Thoracic aorta (tissue), 2 donors: Measurements from ENCODE around the gene RAI1. TPM values are rescaled to one million over a fixed set of nuclear protein-coding genes. Genes with fewer than 3 reads are reported as not detected.

Source experiments
- ATAC-seq: fragments of 150-250 bp; one replicate; pipeline ENCODE4 v1.8.0; 2017; ENCODE audit warnings: low read depth; ENCODE audit not compliant: insufficient number of reproducible peaks, low FRiP score
- DNase-seq: peaks from one replicate; pipeline ENCODE4 v3.0.0-alpha.2; 2020; ENCODE audit warnings: low spot score
- H3K27ac ChIP-seq, 2 donors: fragments of 200-600 bp; sonication (generic); 1 replicate in 1 of 2; 2 replicates in 1 of 2; pipeline ENCODE4 v1.5.1; 2016; ENCODE audit warnings: mild to moderate bottlenecking in 2 of 2, moderate library complexity in 2 of 2
- H3K27me3 ChIP-seq: fragments of 200-600 bp; sonication (generic); replicated peaks from 2 replicates; pipeline ENCODE4 v1.6.0; 2016; ENCODE audit warnings: mild to moderate bottlenecking; ENCODE audit not compliant: insufficient read depth
- H3K36me3 ChIP-seq: fragments of 200-600 bp; sonication (generic); one replicate; pipeline ENCODE4 v1.5.1; 2016
- H3K4me1 ChIP-seq, 2 donors: fragments of 200-600 bp; sonication (generic); 1 replicate in 1 of 2; 2 replicates in 1 of 2; pipeline versions ENCODE4 v1.5.1 to v1.6.0; 2016; ENCODE audit warnings: low read depth in 2 of 2, mild to moderate bottlenecking in 1 of 2; ENCODE audit not compliant: control insufficient read depth in 1 of 2
- H3K4me3 ChIP-seq: fragments of 200-600 bp; sonication (generic); 2 replicates; pipeline ENCODE4 v1.5.1; 2016; ENCODE audit warnings: mild to moderate bottlenecking
- H3K9me3 ChIP-seq: fragments of 200-600 bp; sonication (generic); 2 replicates; pipeline ENCODE4 v1.5.1; 2016
- CTCF ChIP-seq: fragments of 200-600 bp; sonication (generic); IDR thresholded peaks from one replicate; pipeline ENCODE4 v1.5.1; 2019; ENCODE audit warnings: antibody characterized with exemption
- total RNA-seq, 2 donors: library from RNA; depleted of rRNA; stranded (reverse); fragments of >200 nt; gene quantifications; one replicate each; pipeline versions ENCODE4 v1.1.0 to v1.2.3, GENCODE V29; 2016

The RAI1 gene
- total RNA-seq, 2 donors from 2014 or later, result 21.0 to 31.5 TPM

DNA sequence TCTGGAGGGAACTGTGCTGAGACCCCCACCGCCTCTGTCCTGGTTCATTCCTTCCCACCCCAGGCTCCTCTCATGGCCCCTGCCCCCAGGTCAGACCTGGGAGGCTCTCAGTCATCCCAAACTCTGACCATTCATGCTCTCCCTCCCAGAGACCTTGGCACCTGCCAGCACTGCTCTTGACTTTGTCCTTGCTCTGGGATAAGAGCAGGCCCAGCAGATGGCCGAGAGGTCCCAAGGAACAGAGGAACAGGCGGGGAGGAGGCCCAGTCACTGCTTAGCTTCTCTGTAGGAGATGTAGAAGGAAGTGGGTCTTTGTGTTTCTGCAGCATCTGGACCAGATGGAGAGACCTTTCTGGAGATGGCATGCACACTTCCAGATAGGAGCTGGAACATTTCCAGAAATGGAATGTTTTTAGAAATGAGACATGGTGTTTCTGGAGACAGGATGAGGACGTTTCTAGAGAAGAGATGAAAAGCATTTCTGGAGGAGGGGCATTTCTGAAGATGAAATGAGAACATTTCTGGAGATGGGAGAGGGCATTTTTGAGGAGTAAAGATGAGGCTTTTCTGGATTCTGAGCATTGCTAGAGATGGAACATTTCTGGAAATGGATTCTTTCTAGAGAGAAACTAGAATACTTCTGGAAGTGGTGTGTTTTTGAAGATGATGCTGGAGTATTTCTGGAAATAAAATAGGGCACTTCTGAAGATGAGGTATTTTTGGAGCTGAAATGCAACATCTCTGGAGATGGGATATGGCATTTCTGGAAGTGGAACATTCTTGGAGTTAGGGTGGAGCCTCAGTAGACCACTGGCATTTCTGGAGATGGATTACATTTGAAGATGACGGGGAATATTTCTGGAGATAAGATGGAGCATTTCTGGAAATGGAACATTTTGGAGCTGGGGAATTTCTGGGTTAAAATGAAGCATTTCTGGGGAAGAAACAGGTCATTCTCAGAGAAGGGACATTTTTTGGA, 55.2 kb downstream of the RAI1 start:
- Histone ChIP-seq H3K27ac (no peak overlapping the region), H3K36me3 (no peaks in the 10 kb centered on the region), H3K4me1 (peaks cover 5 to 42% of the 10 kb centered on the region in 2 donors), H3K9me3 (no peaks in the 10 kb centered on the region), H3K4me3 (no peak overlapping the region), H3K27me3 (no peaks in the 10 kb centered on the region)
- ATAC-seq, result no peak
- no peak for DNase-seq
- TF ChIP-seq CTCF, result no peak

DNA sequence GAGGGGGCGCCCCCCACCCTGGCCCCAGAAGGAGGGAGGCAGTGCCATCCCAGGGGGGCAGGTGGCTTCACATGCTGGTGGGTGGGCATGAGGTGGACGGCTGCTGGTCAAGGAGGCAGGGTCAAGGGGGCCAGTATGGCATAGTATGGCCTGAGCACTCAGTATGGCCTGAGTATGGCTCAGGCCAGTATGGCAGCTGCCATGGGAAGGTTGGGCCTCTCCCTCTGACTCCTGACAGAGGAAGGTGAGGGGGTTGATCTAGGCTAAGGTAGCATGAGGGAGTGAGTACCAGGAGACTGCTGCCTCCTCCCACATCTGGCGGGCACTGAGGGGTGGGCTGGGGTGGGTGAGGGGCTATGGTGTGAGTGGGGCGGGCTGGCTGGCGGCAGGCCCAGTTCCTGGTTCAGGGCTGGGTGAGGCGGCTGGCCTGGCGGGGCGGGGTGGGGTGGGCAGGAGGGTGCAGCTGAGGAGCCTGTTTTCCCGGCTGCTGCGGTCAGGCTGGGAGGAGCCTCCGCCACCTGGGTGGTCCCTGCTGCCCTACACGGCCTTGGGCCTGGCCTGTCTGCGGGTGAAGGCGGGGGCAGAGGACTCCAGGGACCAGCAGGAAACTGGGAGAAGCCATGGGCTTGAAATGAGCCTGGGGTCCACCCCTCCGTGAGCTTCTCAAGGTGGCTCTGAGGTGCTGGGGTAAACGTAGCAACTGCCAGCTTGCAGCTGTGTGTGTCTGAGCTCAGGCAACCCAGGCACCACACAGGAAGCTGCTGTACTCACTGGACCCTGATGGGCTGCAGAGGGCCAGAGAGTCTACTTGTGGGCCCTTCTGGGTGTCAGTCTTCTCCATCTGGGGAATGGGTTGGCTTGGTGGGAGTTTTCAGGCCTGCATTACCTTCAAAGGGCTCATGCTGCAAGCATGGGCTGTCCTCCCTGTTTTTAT, 57.0 kb downstream of the RAI1 start:
- Histone ChIP-seq H3K4me3 (no peak overlapping the region), H3K27ac (no peak overlapping the region), H3K4me1 (peaks cover 16 to 51% of the 10 kb centered on the region in 2 donors), H3K27me3 (no peaks in the 10 kb centered on the region), H3K36me3 (no peaks in the 10 kb centered on the region), H3K9me3 (no peaks in the 10 kb centered on the region)
- TF ChIP-seq CTCF, result no peak
- DNase-seq (no peak), ATAC-seq (no peak)

GRCh38 chr17:17738901-17739300, 57.6 kb downstream of the RAI1 start:
- no peaks in the 10 kb centered on the region for H3K36me3 ChIP-seq
- no peak for TF ChIP-seq CTCF
- DNase-seq (no peak), ATAC-seq (no peak)
- no peaks in the 10 kb centered on the region for H3K9me3 ChIP-seq
- no peak overlapping the region for H3K27ac ChIP-seq
- no peak overlapping the region for H3K4me3 ChIP-seq
- no peaks in the 10 kb centered on the region for H3K27me3 ChIP-seq
- H3K4me1 ChIP-seq, result peaks cover 16 to 51% of the 10 kb centered on the region in 2 donors

DNA sequence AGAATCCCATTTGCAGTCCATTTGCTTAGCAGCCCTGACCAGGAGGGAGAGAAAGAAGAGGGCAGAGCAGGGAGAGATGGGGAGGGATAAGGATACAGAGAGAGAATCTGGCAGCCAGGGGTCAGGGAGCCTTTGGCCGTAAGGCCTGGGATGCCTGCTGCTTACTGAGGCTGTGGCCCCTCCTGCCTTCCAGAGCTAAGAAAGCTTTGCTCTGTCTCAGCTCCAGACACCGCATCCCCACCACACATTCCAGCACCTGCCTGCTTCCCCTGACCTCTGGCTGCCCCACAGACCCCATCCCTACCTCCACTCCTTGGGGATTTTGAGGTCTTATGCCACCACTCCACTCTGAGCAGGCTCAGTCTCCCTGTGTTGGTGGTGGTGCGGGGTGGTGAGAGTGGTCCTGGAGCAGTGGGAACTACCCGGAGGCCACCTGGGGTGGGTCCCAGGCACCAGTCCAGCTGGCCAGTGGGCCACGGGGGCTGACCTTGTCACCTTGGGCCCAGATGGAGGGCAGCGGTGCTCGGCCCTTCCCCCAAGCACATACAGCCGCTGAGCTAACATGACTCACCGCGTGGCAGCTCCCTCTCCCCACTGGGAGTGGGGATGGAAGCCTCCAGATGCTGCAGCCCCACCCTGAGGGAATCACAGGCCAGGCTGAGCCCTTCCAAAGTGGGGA, 58.3 kb downstream of the RAI1 start:
- no peaks in the 10 kb centered on the region for H3K9me3 ChIP-seq
- H3K4me1 ChIP-seq, result peaks cover 16 to 51% of the 10 kb centered on the region in 2 donors
- ATAC-seq, result no peak
- no peak overlapping the region for H3K27ac ChIP-seq
- no peak for TF ChIP-seq CTCF
- H3K36me3 ChIP-seq, result no peaks in the 10 kb centered on the region
- DNase-seq, result no peak
- no peak overlapping the region for H3K4me3 ChIP-seq
- no peaks in the 10 kb centered on the region for H3K27me3 ChIP-seq
